Natural killer cell (primary cell): ENCODE results near the gene HLF. TPM values are rescaled to one million over a fixed set of nuclear protein-coding genes. Genes with fewer than 3 reads are reported as not detected.

Experiments used
- ATAC-seq, 3 donors: fragments of 150-1000 bp in 2 of 3; fragments of 200-7000 bp in 1 of 3; cut with Tn5 transposase; 1 replicate in 1 of 3; 2 replicates in 2 of 3; pipeline ENCODE4 v1.10.0; 2021; ENCODE audit warnings: mild to moderate bottlenecking in 2 of 3, moderate library complexity in 2 of 3
- DNase-seq, 2 donors: peaks; one replicate each; pipeline versions ENCODE4 v3.0.0 to v3.0.0-alpha.2; 2013 to 2021; ENCODE audit warnings: mixed read lengths in 1 of 2
- H3K27ac ChIP-seq: one replicate; pipeline ENCODE4 v1.5.1; 2013; ENCODE audit warnings: mild to moderate bottlenecking, low read length
- H3K27me3 ChIP-seq: one replicate; pipeline ENCODE4 v1.6.1; 2013; ENCODE audit warnings: low read length; ENCODE audit not compliant: control insufficient read depth, insufficient read depth
- H3K36me3 ChIP-seq: one replicate; pipeline ENCODE4 v1.6.1; 2013; ENCODE audit warnings: low read length; ENCODE audit not compliant: control insufficient read depth, insufficient read depth
- H3K4me1 ChIP-seq: one replicate; pipeline ENCODE4 v1.6.1; 2013; ENCODE audit warnings: low read length; ENCODE audit not compliant: control insufficient read depth, insufficient read depth
- H3K4me3 ChIP-seq: one replicate; pipeline ENCODE4 v1.5.1; 2013; ENCODE audit warnings: low read length
- H3K9me3 ChIP-seq: one replicate; pipeline ENCODE4 v1.6.1; 2013; ENCODE audit warnings: low read length; ENCODE audit not compliant: control insufficient read depth, insufficient read depth
- H3K27ac Mint-ChIP-seq, 2 donors: one replicate each; pipeline ENCODE4 v1.8.0; 2022; ENCODE audit warnings: mild to moderate bottlenecking in 2 of 2, mixed read lengths in 2 of 2, moderate library complexity in 1 of 2
- H3K27me3 Mint-ChIP-seq, 2 donors: one replicate each; pipeline ENCODE4 v1.8.0; 2022; ENCODE audit warnings: low read depth in 2 of 2, mixed read lengths in 2 of 2
- H3K36me3 Mint-ChIP-seq: one replicate; pipeline ENCODE4 v1.8.0; 2022; ENCODE audit warnings: mixed read lengths
- H3K4me1 Mint-ChIP-seq, 2 donors: one replicate each; pipeline ENCODE4 v1.8.0; 2022; ENCODE audit warnings: mixed read lengths in 2 of 2
- H3K4me3 Mint-ChIP-seq: one replicate; pipeline ENCODE4 v1.8.0; 2022; ENCODE audit warnings: mild to moderate bottlenecking, moderate library complexity, mixed read lengths
- H3K9me3 Mint-ChIP-seq, 2 donors: one replicate each; pipeline ENCODE4 v1.8.0; 2022; ENCODE audit warnings: mixed read lengths in 2 of 2
- WGBS: methylation state at CpG from one replicate; pipeline ENCODE4 v1.1.7; 2013; ENCODE audit warnings: missing lambda C conversion rate; ENCODE audit not compliant: insufficient coverage; 5-methylcytosine and 5-hydroxymethylcytosine counted together
- intact Hi-C: fragments of 100-400 bp; cut with micrococcal nuclease; formaldehyde crosslinking; loops from one replicate; pipeline ENCODE4 v1.14.2; 2022
- total RNA-seq, 4 donors: library from RNA; stranded (reverse); fragments of 120-200 nt in 1 of 4; gene quantifications; one replicate each; pipeline versions ENCODE4 v1.2.3 to v1.2.4, GENCODE V29; 2013 to 2022
- TF ChIP-seq, protein P1 (sequence below): fragments of 200-600 bp; IDR thresholded peaks from one replicate; pipeline ENCODE4 v1.8.0; 2022; ENCODE audit warnings: antibody characterized with exemption

HLF gene
- total RNA-seq, 3 donors from 2014 or later (not counting 1 experiment from before 2014, with no cell fraction given) = 0.14 to 0.59 (median 0.15) TPM

DNA sequence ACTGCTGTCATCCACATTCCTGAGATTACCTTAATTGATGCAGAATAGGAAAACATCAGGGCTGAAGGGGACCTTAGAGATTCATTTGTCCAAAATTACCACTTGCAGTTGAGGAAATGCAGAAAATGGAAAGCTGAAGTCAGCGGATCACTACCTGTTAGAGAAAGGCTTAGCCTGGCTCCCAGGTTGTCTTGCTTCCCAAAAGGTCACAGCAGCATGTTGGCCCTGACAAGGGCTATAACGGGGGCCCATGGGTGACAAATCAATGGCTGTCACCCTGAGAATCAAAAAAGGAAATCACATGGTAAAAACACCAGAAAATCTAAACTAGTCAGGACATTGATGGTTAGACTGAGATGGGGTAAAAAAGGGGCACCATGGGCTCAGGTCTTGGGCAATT, 51.7 kb downstream of the HLF start:
- Histone ChIP-seq H3K36me3 (no peaks in the 10 kb centered on the region), H3K4me1 (no peaks in the 10 kb centered on the region), H3K27ac (no peak overlapping the region), H3K4me3 (no peak overlapping the region), H3K9me3 (no peaks in the 10 kb centered on the region), H3K27me3 (no peaks in the 10 kb centered on the region)
- H3K27me3 Mint-ChIP-seq = peaks cover 3 to 11% of the 10 kb centered on the region in 2 donors
- intact Hi-C loops = no loop called here
- no peaks in the 10 kb centered on the region for H3K9me3 Mint-ChIP-seq
- TF ChIP-seq, protein P1, sequence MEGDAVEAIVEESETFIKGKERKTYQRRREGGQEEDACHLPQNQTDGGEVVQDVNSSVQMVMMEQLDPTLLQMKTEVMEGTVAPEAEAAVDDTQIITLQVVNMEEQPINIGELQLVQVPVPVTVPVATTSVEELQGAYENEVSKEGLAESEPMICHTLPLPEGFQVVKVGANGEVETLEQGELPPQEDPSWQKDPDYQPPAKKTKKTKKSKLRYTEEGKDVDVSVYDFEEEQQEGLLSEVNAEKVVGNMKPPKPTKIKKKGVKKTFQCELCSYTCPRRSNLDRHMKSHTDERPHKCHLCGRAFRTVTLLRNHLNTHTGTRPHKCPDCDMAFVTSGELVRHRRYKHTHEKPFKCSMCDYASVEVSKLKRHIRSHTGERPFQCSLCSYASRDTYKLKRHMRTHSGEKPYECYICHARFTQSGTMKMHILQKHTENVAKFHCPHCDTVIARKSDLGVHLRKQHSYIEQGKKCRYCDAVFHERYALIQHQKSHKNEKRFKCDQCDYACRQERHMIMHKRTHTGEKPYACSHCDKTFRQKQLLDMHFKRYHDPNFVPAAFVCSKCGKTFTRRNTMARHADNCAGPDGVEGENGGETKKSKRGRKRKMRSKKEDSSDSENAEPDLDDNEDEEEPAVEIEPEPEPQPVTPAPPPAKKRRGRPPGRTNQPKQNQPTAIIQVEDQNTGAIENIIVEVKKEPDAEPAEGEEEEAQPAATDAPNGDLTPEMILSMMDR = no peak
- no peak overlapping the region for H3K27ac Mint-ChIP-seq
- no peak for DNase-seq
- 92% methylated on average over 2 of the region's 2 CpGs for WGBS
- H3K36me3 Mint-ChIP-seq = no peaks in the 10 kb centered on the region
- no peak for ATAC-seq
- H3K4me1 Mint-ChIP-seq = no peaks in the 10 kb centered on the region
- no peak overlapping the region for H3K4me3 Mint-ChIP-seq

DNA sequence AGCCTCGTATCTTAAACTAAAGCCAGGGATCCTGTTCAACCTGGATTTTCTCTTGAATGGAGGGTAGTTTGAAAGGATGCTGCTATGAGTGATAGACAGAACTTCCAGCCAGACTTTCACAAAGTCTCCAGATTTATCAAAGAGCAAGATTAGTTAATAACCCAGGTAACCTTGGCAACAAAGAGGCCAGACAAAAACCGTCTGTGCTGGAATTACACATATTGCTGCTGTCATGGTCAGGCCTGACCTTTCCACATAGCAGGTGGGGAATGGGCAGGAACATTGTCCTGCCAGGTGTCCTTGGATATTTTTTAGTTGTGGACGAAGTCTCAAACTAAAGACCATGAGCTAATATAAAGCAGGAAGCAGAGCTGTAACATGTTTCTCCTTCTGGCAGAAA, 52.5 kb downstream of the HLF start:
- no peaks in the 10 kb centered on the region for H3K4me1 Mint-ChIP-seq
- no peak overlapping the region for H3K27ac Mint-ChIP-seq
- peaks cover 3 to 5% of the 10 kb centered on the region in 2 donors for H3K27me3 Mint-ChIP-seq
- intact Hi-C loops = no loop called here
- Histone ChIP-seq H3K4me1 (no peaks in the 10 kb centered on the region), H3K27me3 (no peaks in the 10 kb centered on the region), H3K36me3 (no peaks in the 10 kb centered on the region), H3K4me3 (no peak overlapping the region), H3K9me3 (no peaks in the 10 kb centered on the region), H3K27ac (no peak overlapping the region)
- no peaks in the 10 kb centered on the region for H3K9me3 Mint-ChIP-seq
- no peak for DNase-seq
- WGBS = 90% methylated on average over 3 of the region's 3 CpGs
- no peak for ATAC-seq
- TF ChIP-seq, protein P1 = no peak
- no peaks in the 10 kb centered on the region for H3K36me3 Mint-ChIP-seq
- H3K4me3 Mint-ChIP-seq = no peak overlapping the region

DNA sequence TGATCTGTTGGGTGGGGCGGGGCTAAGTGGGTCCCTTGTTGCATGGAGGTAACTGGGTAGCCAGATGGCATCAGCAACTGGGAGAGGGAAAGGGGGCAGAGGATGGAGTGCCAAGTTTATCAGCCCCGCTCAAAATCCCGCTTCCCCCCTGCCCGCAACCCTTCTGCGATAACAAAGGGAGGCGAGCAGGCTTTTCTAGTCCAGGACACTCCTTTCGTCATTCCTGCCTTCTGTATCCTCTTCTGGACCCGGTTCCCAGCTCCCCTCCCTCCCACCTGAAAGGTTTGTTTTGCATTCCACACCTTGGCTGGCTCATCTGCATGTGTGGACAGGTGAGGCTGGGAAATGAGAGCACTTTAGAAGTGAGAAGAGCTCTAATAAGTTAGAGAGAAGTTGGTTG, 53.3 kb downstream of the HLF start:
- DNase-seq = no peak
- H3K36me3 Mint-ChIP-seq = no peaks in the 10 kb centered on the region
- H3K27ac Mint-ChIP-seq = no peak overlapping the region
- 96% methylated on average over 8 of the region's 8 CpGs for WGBS
- Histone ChIP-seq H3K9me3 (no peaks in the 10 kb centered on the region), H3K4me3 (no peak overlapping the region), H3K4me1 (no peaks in the 10 kb centered on the region), H3K27ac (no peak overlapping the region), H3K27me3 (no peaks in the 10 kb centered on the region), H3K36me3 (no peaks in the 10 kb centered on the region)
- H3K27me3 Mint-ChIP-seq = peaks cover 3 to 5% of the 10 kb centered on the region in 2 donors
- intact Hi-C loops = no loop called here
- no peak for ATAC-seq
- H3K9me3 Mint-ChIP-seq = no peaks in the 10 kb centered on the region
- H3K4me3 Mint-ChIP-seq = no peak overlapping the region
- H3K4me1 Mint-ChIP-seq = no peaks in the 10 kb centered on the region
- TF ChIP-seq, protein P1 = no peak

DNA sequence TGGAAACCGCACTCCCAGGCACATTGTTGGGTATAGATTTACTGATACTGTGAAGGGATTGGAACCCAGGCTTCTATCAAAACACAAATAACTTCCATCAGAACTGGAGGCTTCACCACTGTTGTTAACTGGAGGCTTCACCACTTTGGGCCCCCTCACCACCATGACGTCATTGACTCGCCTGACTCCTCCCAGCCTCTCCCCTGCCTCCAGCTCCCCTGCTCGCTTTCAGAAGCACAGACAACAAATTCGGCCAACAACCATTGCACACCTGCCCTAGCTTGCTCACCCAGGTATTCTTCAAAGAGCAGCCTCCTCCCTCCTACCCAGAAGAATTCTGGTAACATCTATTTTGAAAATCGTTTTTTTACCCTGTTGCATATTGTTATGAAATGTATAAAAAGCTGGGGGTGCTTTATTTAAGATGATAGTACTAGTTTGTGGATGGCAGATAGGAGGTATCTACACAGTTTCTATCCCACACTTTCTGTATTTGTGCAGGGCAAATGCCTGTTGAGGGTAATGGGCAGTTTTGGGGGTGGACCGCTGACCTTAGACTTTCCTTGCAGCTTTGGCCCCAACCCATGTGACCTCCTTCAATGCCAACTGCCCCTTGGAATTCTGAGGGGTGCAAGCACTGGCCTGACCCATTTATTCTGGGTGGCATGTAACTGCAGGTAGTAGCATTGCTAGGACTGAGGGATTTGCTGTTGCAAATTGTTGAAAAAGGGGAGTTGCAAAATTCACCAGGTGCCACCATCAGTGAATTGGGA, 54.1 kb downstream of the HLF start:
- 88% methylated on average over 5 of the region's 7 CpGs for WGBS
- no peak overlapping the region for H3K27ac ChIP-seq
- no peaks in the 10 kb centered on the region for H3K4me1 Mint-ChIP-seq
- H3K36me3 Mint-ChIP-seq = no peaks in the 10 kb centered on the region
- H3K4me1 ChIP-seq = no peaks in the 10 kb centered on the region
- H3K4me3 Mint-ChIP-seq = no peak overlapping the region
- intact Hi-C loops = no loop called here
- H3K27me3 Mint-ChIP-seq = peaks cover 3 to 6% of the 10 kb centered on the region in 2 donors
- TF ChIP-seq, protein P1 = no peak
- H3K4me3 ChIP-seq = no peak overlapping the region
- no peaks in the 10 kb centered on the region for H3K9me3 Mint-ChIP-seq
- no peak overlapping the region for H3K27ac Mint-ChIP-seq
- ATAC-seq = no peak
- no peaks in the 10 kb centered on the region for H3K9me3 ChIP-seq
- no peaks in the 10 kb centered on the region for H3K27me3 ChIP-seq
- no peak for DNase-seq
- no peaks in the 10 kb centered on the region for H3K36me3 ChIP-seq
